OCI-LY7 (cell line): ENCODE data around the gene WDR64. TPM values are rescaled to one million over a fixed set of nuclear protein-coding genes. Genes with fewer than 3 reads are reported as not detected.

ENCODE experiments used
- BruUV-seq: library from RNA; stranded (reverse); fragments of 400-500 nt; replicated peaks from 2 replicates; lab custom pipeline; 2021; lab: Mats Ljungman, UMichigan
- CTCF ChIA-PET: fragments of 300-600 bp; sonication (Branson Sonifier 250); formaldehyde crosslinking; loops from one replicate; lab custom pipeline; 2022; ENCODE audit warnings: antibody characterized with exemption; ENCODE audit not compliant: unreplicated experiment; lab: Charles Lee
- POLR2A ChIA-PET: fragments of 300-600 bp; sonication (Branson Sonifier 250); formaldehyde crosslinking; loops from one replicate; lab custom pipeline; 2022; ENCODE audit warnings: antibody characterized with exemption; lab: Charles Lee
- DNase-seq: peaks from one replicate; pipeline ENCODE4 v3.0.0-alpha.2; 2015; ENCODE audit warnings: low spot score
- H2AFZ ChIP-seq: fragments of 200-600 bp; sonication (generic), shearing (Covaris generic); 2 replicates; pipeline ENCODE4 v1.6.1; 2014; ENCODE audit warnings: mild to moderate bottlenecking, antibody characterized with exemption, low read length, moderate library complexity
- H3K27ac ChIP-seq: fragments of 200-600 bp; sonication (generic); 2 replicates; pipeline ENCODE4 v1.5.1; 2014; ENCODE audit warnings: mixed run types, low read depth, mild to moderate bottlenecking, moderate library complexity, low read length, inconsistent platforms; ENCODE audit not compliant: poor library complexity, severe bottlenecking
- H3K36me3 ChIP-seq: fragments of 200-600 bp; sonication (generic); 2 replicates; pipeline ENCODE4 v1.6.1; 2014; ENCODE audit warnings: mild to moderate bottlenecking, antibody characterized with exemption, low read length, moderate library complexity, mixed read lengths; ENCODE audit not compliant: insufficient read depth
- H3K4me1 ChIP-seq: fragments of 200-600 bp; sonication (generic); 2 replicates; pipeline ENCODE4 v1.5.1; 2014; ENCODE audit warnings: mild to moderate bottlenecking, low read length; ENCODE audit not compliant: insufficient read depth, poor library complexity, severe bottlenecking
- H3K4me2 ChIP-seq: fragments of 200-600 bp; sonication (generic); 2 replicates; pipeline ENCODE4 v1.6.1; 2014; ENCODE audit warnings: mild to moderate bottlenecking, low read length
- H3K4me3 ChIP-seq: fragments of 200-600 bp; sonication (generic); 2 replicates; pipeline ENCODE4 v1.5.1; 2014; ENCODE audit warnings: mild to moderate bottlenecking, low read depth, low read length; ENCODE audit not compliant: poor library complexity, severe bottlenecking
- H3K79me2 ChIP-seq: fragments of 200-600 bp; sonication (generic); 2 replicates; pipeline ENCODE4 v1.6.1; 2016; ENCODE audit warnings: low read depth, mild to moderate bottlenecking, low read length, moderate library complexity, mixed read lengths; ENCODE audit not compliant: insufficient read depth
- H3K9me2 ChIP-seq: fragments of 200-600 bp; sonication (generic); 2 replicates; pipeline ENCODE4 v1.6.1; 2016; ENCODE audit warnings: mild to moderate bottlenecking, low read length, mixed read lengths; ENCODE audit not compliant: insufficient read depth
- H3K9me3 ChIP-seq: fragments of 200-600 bp; sonication (generic); 2 replicates; pipeline ENCODE4 v1.6.1; 2014; ENCODE audit warnings: mild to moderate bottlenecking, mixed run types, low read length, mixed read lengths
- H4K20me1 ChIP-seq: fragments of 200-600 bp; sonication (generic); 2 replicates; pipeline ENCODE4 v1.6.1; 2014; ENCODE audit warnings: mild to moderate bottlenecking, antibody characterized with exemption, low read length, moderate library complexity, mixed read lengths; ENCODE audit not compliant: insufficient read depth
- CTCF ChIP-seq: fragments of 200-600 bp; sonication (generic); conservative IDR thresholded peaks from 2 replicates; pipeline ENCODE4 v1.5.1; 2014; ENCODE audit warnings: mild to moderate bottlenecking, antibody characterized with exemption, low read length, moderate library complexity, mixed read lengths
- EZH2phosphoT487 ChIP-seq: fragments of 200-600 bp; sonication (generic); IDR thresholded peaks from 2 replicates; pipeline ENCODE4 v1.6.1; 2018; ENCODE audit warnings: low read depth, borderline replicate concordance, mild to moderate bottlenecking, mixed run types, antibody characterized with exemption, low read length, moderate library complexity, mixed read lengths
- intact Hi-C: fragments of 100-400 bp; cut with micrococcal nuclease; formaldehyde crosslinking; loops from one replicate; pipeline ENCODE4 v1.10.0; 2022; ENCODE audit not compliant: unreplicated experiment
- total RNA-seq, 2 experiments: library from RNA; depleted of rRNA in 1 of 2; stranded (reverse); fragments of >200 nt in 1 of 2; shearing (Covaris generic) in 1 of 2; gene quantifications; 2 replicates each; pipeline ENCODE4 v1.2.3, GENCODE V29; 2014 to 2022

The WDR64 gene
- total RNA-seq, 2 experiments from 2014 or later = not detected

GRCh38 chr1:241608379-241609033 is 43.6 kb upstream of the WDR64 start:
- no peak for DNase-seq
- no peaks in the 10 kb centered on the region for H3K9me2 ChIP-seq
- intact Hi-C loops = no loop called here
- H3K9me3 ChIP-seq = no peaks in the 10 kb centered on the region
- peaks cover 8% of the 10 kb centered on the region for H3K4me1 ChIP-seq
- ChIA-PET POLR2A (interaction anchor here (0.5 to 1.0 kb wide), 2 partner anchors 67 to 284 kb away, joined by 3 to 4 read pairs; no protein-coding TSS in a partner anchor), CTCF (no interaction called here)
- H3K4me3 ChIP-seq = no peak overlapping the region
- H2AFZ ChIP-seq = no peak overlapping the region
- BruUV-seq = no TSS peak
- no peak overlapping the region for H3K27ac ChIP-seq
- H3K79me2 ChIP-seq = no peaks in the 10 kb centered on the region
- H3K4me2 ChIP-seq = no peak overlapping the region
- no peak for TF ChIP-seq CTCF
- TF ChIP-seq EZH2phosphoT487 = no peak
- H3K36me3 ChIP-seq = no peaks in the 10 kb centered on the region
- no peaks in the 10 kb centered on the region for H4K20me1 ChIP-seq

- no TSS peak for BruUV-seq
- DNase-seq = no peak
- Histone ChIP-seq H4K20me1 (no peaks in the 10 kb centered on the region), H3K79me2 (no peaks in the 10 kb centered on the region), H3K36me3 (no peaks in the 10 kb centered on the region), H2AFZ (no peak overlapping the region), H3K4me3 (no peak overlapping the region), H3K4me2 (no peak overlapping the region), H3K9me2 (no peaks in the 10 kb centered on the region), H3K9me3 (no peaks in the 10 kb centered on the region), H3K27ac (no peak overlapping the region), H3K4me1 (peaks cover 8% of the 10 kb centered on the region)
- ChIA-PET CTCF (interaction anchor here (0.6 to 1.9 kb wide), 6 partner anchors 8 to 29 kb away, joined by 3 to 7 read pairs (median 4); no protein-coding TSS in a partner anchor), POLR2A (interaction anchor here (0.6 to 1.9 kb wide), 10 partner anchors 12 to 250 kb away, joined by 3 to 6 read pairs (median 3); no protein-coding TSS in a partner anchor)
- TF ChIP-seq EZH2phosphoT487 = no peak
- intact Hi-C loops = loop anchor here (2.0 to 5.0 kb wide), 4 partner anchors 17 to 407 kb away; partner anchors contain the start of gene EXO1
Measured at GRCh38 chr1:241610056-241610815, 41.8 kb upstream of the WDR64 start.

- no peak overlapping the region for H3K4me2 ChIP-seq
- DNase-seq = peak; percentile 82
- ChIA-PET CTCF (interaction anchor here (0.6 to 1.9 kb wide), 6 partner anchors 9 to 28 kb away, joined by 3 to 7 read pairs (median 4); no protein-coding TSS in a partner anchor), POLR2A (interaction anchor here (0.6 to 1.9 kb wide), 13 partner anchors 12 to 704 kb away, joined by 3 to 6 read pairs (median 3); no protein-coding TSS in a partner anchor)
- no peaks in the 10 kb centered on the region for H3K79me2 ChIP-seq
- TF ChIP-seq CTCF (peak; percentile 92), EZH2phosphoT487 (no peak)
- H3K4me1 ChIP-seq = peaks cover 8% of the 10 kb centered on the region
- H3K4me3 ChIP-seq = no peak overlapping the region
- no TSS peak for BruUV-seq
- intact Hi-C loops = loop anchor here (1.0 to 5.0 kb wide), 5 partner anchors 16 to 406 kb away; partner anchors contain the start of gene EXO1
- no peaks in the 10 kb centered on the region for H4K20me1 ChIP-seq
- no peaks in the 10 kb centered on the region for H3K9me2 ChIP-seq
- no peak overlapping the region for H3K27ac ChIP-seq
- H2AFZ ChIP-seq = peak overlapping the region; percentile 54; the same call in 1 of the 2 replicates
- H3K9me3 ChIP-seq = no peaks in the 10 kb centered on the region
- H3K36me3 ChIP-seq = no peaks in the 10 kb centered on the region
Measured at GRCh38 chr1:241611063-241611462, 41.0 kb upstream of the WDR64 start.
